Activated CD8-positive, alpha-beta memory T cell treated with anti-CD3 and anti-CD28 coated beads, Interleukin-2, amount 50 U/mL, for 4 hours (primary cell): ENCODE measurements around the gene HMBS.
"Not testable (repeated sequence)": the region's sequence is repeated elsewhere in the genome, so short reads cannot be mapped to it uniquely, and the experiment has no call there.

Experiments used
- DNase-seq: peaks from one replicate; pipeline ENCODE4 v3.0.0-alpha.2; 2020

HMBS gene

DNA sequence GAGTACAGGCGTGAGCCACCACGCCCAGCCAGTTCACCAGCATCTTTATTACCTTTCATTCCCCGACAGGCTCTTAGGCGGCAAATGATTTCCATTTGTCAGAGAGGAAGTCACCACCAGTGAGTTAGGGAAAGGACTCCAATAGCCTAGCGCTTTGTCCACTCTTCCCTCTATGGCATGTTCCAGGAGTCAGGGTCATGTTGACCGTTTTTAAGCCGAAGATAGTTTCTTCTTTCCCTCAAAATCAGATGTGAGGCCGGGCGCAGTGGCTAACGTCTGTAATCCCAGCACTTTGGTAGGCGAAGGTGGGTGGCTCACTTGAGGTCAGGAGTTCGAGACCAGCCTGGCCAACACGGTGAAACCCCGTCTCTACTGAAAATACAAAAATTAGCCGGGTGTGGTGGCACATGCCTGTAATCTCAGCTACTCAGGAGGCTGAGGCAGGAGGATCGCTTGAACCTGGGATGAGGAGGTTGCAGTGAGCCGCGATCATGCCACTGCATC is 18.5 kb downstream of the HMBS start:
- not testable (repeated sequence) for DNase-seq

GRCh38 chr11:119103793-119104192 is 19.1 kb downstream of the HMBS start:
- DNase-seq: no peak

DNA sequence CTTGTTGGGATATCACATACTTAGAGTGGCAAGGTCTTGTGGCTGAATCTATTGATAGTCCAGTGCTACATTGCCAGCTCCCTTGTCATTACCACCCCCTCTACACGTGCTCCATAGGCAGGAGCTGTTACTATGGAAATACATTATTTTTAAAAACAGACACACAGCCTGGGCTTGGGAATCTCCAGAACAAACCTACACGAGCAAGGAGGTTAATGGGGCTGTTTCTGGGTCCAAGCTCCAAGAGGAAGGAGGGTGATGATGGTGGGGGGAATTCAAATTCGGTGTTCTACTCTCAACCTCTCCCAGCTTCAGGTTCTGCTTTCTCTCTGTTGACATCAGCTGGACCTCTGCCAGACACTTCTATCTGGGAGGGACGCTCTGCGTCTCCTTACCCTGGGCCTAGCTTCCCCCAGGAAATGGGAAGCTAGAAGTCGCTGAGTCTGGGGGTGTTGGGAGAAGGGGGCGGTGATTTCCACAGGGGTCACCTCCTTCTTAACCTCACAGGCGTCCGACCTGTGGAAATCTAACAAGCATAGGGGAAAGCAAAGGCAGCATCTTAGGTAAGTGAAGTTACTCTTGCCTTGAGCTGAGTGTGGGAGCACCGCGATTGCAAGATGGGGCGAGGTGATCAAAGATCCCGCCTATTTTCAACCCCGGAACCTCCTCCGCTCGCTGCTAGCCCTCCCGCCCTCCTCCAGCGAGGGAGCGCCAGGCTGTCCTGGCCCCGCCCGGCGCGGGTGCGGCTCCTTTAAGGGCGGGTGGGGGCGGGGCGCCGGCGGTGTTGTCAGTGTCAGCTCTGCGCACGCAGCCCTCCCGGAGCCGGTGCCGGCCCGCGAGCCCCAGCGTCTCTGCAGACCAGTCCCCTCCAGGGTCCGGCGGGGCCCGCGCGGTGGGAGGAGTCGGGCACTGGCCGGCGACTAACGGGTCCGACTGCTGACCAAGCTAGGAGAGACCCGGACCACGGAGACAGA is 22.2 kb downstream of the HMBS start, which contains the start of gene C2CD2L:
C2CD2L (plus strand) TSS at position 781 of the 974 bp plus-strand sequence. CDS start 398 bp downstream, outside the sequence.
- DNase-seq: peak; percentile 87

DNA sequence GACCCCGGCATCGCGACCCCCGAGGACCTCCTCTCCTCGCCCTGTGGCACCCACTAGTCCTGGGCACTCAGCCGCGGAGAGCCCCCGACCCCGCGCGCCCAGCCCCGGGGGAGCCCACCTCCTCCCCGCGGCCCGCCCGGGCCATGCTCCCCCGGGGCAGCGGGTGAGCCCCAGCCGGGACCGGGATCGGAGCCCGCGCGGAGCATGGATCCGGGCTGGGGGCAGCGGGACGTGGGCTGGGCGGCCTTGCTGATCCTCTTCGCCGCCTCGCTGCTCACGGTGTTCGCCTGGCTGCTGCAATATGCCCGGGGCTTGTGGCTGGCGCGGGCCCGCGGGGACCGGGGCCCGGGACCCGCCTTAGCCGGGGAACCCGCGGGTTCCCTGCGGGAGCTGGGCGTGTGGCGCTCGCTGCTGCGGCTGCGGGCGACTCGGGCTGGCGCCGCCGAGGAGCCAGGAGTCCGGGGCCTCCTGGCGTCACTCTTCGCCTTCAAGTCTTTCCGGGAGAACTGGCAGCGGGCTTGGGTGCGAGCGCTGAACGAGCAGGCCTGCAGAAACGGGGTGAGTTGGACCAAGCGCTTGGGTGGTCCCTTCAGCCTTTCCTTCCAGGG is 23.0 kb downstream of the HMBS start:
- peak; percentile 29 for DNase-seq

GRCh38 chr11:119108146-119108856 is 23.6 kb downstream of the HMBS start:
- no peak for DNase-seq

- DNase-seq: no peak
Observed at GRCh38 chr11:119108857-119109221, 24.2 kb downstream of the HMBS start.

DNA sequence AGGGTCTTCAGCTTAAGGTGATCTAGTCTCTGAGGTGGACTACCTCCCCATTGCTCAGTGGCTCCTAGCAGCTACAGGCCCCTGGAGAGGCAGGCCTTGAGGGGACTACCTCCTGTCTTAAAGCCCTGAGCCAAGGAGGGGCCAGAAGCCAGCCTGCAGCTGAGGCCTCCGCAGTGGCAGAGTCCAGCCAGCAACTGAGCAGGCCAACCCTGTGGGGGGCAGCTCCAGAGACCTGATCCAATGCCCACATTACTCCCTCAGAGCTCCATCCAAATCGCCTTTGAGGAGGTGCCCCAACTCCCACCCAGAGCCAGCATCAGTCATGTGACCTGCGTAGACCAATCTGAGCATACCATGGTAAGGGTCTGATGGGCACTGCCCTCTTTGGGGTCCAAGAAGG is 25.2 kb downstream of the HMBS start:
- DNase-seq: no peak

DNA sequence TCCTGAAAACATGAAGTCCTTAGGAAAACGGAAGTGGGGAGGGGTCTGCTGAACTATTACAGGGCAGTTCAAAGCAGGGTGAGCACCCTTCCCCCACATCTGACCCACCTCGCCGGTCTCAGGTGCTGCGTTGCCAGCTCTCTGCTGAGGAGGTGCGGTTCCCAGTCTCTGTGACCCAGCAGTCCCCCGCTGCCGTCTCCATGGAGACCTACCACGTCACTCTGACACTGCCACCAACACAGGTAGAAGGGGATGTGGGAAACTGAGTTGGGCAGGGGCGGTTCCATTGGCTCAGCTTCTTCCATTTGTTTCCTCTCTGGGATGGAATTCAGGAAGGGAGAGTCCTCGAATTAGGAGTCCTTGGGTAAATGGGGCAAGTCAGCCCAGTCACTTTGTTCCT is 25.8 kb downstream of the HMBS start:
- no peak for DNase-seq

- DNase-seq: no peak
Observed at GRCh38 chr11:119111361-119111925, 26.8 kb downstream of the HMBS start.

DNA sequence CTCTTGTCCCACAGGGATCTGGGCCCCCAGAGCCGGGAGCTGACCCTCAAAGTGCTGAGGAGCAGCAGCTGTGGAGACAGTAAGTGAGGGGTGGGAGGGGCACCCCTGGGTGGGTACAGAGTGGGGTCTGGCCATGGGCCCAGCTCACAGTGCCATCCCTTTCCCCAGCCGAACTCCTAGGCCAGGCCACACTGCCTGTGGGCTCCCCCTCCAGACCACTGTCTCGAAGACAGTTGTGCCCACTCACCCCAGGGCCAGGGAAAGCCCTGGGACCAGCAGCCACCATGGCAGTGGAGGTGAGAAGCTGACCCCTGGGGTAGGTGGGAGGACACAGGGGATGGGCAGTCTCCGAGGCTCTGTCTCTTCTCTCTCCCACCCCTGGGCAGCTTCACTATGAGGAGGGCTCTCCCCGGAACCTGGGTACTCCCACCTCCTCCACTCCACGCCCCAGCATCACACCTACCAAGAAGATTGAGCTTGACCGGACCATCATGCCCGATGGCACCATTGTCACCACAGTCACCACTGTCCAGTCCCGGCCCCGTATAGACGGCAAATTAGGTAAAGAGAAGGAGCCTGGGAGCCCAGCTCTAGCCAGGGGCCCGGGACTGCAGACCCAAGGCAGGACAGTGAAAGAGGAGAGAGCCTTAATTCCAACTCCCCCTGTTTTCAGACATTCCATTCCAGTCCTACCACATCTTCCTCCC is 27.8 kb downstream of the HMBS start:
- no peak for DNase-seq

GRCh38 chr11:119113716-119114115 is 29.0 kb downstream of the HMBS start:
- no peak for DNase-seq

GRCh38 chr11:119114351-119114750 is 29.7 kb downstream of the HMBS start:
- DNase-seq: no peak

GRCh38 chr11:119115484-119116234 is 31.0 kb downstream of the HMBS start:
- no peak for DNase-seq

GRCh38 chr11:119116235-119116594 is 31.5 kb downstream of the HMBS start:
- no peak for DNase-seq

GRCh38 chr11:119116601-119117000 is 31.9 kb downstream of the HMBS start:
- DNase-seq: no peak

DNA sequence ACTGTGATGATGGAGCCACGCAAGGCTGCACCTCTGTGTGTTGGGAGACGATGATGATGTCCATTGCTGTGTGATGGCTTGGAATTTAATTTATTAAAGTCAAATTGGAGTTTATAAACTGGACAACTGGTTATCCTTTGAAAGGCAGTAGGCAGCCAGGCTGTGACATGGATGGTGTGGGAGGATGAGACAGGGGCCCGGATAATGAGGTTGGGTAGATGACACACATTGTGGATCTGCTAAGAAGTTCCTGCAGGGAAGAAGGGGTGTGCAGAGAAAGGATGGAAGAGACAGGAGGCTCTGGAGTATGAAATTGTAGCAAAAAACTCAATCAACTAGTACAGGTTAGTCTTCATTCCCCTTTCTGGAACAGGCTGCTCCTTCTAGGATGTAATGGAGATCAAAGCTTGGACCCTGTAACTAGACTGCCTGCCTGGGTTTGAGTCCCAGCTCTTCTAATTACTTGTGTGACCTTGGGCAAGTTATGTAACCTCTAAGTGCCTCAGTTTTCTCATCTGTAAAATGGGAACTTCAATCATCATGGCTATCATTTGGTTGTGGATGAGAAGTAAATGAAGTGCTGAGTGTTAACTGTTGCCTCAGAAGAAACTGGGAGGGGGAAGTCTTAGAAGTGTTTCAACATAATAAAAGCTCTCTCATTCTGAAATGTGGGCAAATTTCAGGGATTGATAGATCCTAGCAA is 32.5 kb downstream of the HMBS start:
- DNase-seq: no peak

GRCh38 chr11:119118227-119118626 is 33.5 kb downstream of the HMBS start:
- DNase-seq: no peak

DNA sequence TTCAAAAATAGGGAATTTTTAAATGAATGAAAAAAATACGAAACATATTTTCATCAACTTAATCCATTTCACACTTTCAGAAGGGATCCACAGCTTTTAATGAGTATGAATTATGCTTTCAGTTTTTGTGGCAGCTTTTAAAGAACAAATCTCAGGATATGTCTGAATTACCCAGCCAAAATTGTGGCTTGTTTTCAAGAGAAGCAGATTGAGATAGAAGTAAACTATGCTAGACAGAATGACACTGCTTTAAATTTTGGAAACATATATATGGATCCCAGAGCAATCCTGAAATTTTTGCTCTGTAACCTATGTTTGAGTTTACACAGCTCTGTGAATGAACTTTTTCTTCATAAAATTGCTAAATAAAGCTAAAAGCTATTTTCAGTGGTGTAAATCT is 34.3 kb downstream of the HMBS start:
- no peak for DNase-seq

DNA sequence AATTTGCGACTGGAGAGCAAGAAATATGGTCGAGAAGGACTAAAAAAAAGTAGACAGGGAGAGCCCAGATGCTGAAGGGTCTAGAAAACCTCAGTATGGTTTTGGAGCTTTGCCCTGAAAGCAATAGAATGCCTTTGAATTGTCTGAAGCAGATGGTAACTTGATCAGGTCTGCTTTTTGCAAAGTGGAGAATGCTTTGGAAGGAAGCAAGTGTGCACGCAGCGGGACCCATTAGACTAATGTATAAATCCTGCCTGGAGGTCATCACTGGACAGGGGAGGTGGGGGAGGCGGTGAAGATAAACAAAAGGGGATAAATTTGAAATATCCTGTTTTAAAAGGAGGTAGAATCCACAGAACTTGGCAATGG is 35.9 kb downstream of the HMBS start:
- no peak for DNase-seq

DNA sequence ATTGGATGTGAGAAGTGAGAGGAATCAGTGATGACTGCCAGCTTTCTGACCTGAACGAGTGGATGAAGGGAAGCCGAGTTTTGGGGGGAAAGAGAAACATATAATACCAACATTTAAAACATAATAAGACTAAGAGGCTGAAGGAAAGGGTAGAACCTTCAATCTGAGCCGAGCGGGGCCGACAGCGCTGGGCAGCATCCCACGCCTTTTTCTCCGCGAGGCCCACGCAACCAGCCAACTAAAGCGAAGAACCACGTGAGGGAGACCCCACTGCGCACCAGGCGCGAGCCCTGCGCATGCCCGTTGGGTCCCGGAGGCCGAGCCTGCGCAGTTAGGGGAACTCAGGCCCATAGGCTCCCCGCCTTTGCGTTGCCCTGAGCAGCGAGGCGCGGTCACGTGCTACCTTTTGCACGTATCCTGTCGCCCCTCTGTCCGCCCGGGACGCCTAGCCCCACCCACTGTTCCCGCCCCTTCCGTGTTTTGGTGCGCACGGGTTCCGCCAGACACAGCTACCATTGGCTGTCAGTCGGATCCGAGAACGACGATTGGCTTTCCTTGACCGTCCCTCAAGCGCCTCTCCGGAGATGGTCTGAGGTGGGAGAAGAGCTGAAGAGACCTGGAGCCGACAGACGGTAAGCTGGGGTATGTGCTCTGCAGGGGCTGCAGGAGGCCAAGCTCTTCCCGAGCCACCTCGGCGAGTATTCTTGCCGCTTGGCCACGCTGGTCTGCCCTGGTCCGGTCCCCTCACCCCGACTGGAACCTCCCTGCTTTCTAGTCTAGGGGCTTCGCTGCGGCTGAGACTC is 36.5 kb downstream of the HMBS start, which contains the start of gene HINFP:
HINFP (plus strand) TSS at position 573 of the 803 bp plus-strand sequence. CDS start 5,365 bp downstream, outside the sequence.
- peak; percentile 100 for DNase-seq
